Measurements from ENCODE around the gene AP2M1.

Gene AP2M1

GRCh38 chr3:184180165-184180564, 5.5 kb downstream of the AP2M1 start:
- DNase-seq (ENCODE audit: low spot score) = no peak

GRCh38 chr3:184181596-184181995, 6.9 kb downstream of the AP2M1 start:
- DNase-seq (ENCODE audit: low spot score) = no peak

DNA sequence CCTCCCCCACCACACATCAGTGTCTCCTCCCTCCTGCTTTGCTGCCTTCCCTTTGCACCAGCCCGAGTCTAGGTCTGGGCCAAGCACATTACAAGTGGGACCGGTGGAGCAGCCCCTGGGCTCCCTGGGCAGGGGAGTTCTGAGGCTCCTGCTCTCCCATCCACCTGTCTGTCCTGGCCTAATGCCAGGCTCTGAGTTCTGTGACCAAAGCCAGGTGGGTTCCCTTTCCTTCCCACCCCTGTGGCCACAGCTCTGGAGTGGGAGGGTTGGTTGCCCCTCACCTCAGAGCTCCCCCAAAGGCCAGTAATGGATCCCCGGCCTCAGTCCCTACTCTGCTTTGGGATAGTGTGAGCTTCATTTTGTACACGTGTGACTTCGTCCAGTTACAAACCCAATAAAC, 9.0 kb downstream of the AP2M1 start:
- no peak for DNase-seq (ENCODE audit: low spot score)

- no peak for DNase-seq (ENCODE audit: low spot score)
These were observed 10.0 kb downstream of the AP2M1 start for GRCh38 chr3:184184546-184185230.

GRCh38 chr3:184185461-184186183, 11.0 kb downstream of the AP2M1 start:
- DNase-seq (ENCODE audit: low spot score) = peak; percentile 99

DNA sequence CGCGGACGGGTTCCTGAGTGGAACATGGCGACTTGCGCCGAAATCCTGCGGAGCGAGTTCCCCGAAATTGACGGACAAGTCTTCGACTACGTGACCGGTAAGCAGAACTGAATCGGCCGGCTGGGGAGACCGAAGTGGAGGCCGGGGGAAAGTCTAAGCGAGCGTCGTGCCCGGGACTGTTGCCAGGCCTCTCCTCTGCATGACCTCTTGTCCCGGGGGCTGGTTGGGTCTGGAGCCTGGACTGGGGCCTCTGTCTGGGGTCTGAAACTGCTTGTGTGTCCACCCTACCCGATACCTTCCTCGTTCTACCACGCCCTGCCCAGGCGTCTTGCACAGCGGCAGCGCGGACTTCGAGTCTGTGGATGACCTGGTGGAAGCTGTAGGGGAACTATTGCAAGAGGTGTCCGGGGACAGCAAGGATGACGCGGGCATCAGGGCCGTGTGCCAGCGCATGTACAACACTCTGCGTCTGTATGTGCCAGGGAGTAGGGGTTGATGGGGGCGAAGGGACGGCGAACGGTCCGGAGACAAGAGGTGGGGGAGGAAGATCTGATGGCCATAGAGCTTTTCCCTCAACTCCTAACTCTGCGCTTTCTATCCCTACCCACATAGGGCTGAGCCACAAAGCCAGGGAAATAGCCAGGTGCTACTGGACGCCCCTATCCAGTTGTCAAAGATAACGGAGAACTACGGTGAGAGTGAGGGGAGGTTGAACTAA, 11.7 kb downstream of the AP2M1 start, which contains the start of gene ABCF3:
TSS of gene ABCF3 (plus strand) at position 16 of the 718 bp plus-strand sequence. CDS start at position 25, 9 bp downstream.
- DNase-seq (ENCODE audit: low spot score) = no peak

- DNase-seq (ENCODE audit: low spot score) = no peak
These were observed 12.2 kb downstream of the AP2M1 start for GRCh38 chr3:184186902-184187207.

DNA sequence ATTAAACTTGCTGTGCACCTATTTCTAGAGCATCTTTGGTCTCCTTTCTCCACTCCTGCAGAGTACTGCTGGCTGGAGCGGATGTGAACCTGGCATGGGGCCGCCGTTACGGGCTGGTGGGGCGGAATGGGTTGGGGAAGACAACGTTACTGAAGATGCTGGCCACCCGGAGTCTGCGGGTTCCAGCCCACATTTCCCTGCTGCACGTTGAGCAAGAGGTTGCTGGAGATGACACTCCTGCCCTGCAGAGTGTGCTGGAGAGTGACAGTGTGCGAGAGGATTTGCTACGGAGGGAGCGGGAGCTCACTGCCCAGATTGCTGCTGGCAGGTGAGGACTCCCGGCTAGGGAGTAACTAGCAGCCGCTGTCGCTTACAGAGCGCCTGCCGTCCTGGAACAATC, 13.4 kb downstream of the AP2M1 start:
- DNase-seq (ENCODE audit: low spot score) = no peak

DNA sequence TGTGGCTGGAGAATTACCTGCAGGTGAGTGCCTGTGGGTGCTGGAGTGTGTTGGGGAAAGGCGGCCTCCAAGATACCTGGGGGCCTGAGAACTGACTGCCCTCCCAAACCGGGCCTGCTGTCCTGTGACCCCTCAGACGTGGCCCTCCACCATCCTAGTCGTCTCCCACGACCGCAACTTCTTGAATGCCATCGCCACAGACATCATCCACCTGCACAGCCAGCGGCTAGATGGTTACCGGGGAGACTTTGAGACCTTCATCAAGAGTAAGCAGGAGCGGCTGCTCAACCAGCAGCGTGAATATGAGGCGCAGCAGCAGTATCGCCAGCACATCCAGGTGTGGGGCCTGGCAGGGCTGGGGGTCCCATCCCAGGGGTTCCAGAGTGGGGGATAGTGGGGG, 14.8 kb downstream of the AP2M1 start:
- no peak for DNase-seq (ENCODE audit: low spot score)

- no peak for DNase-seq (ENCODE audit: low spot score)
These were observed 18.2 kb downstream of the AP2M1 start for GRCh38 chr3:184192889-184193288.

- no peak for DNase-seq (ENCODE audit: low spot score)
These were observed 19.4 kb downstream of the AP2M1 start for GRCh38 chr3:184193991-184194539.

GRCh38 chr3:184196536-184196935, 21.9 kb downstream of the AP2M1 start:
- no peak for DNase-seq (ENCODE audit: low spot score)

- DNase-seq (ENCODE audit: low spot score) = no peak
These were observed 23.9 kb downstream of the AP2M1 start for GRCh38 chr3:184198509-184198908.

- DNase-seq (ENCODE audit: low spot score) = no peak
These were observed 26.2 kb downstream of the AP2M1 start for GRCh38 chr3:184200825-184201224.

DNA sequence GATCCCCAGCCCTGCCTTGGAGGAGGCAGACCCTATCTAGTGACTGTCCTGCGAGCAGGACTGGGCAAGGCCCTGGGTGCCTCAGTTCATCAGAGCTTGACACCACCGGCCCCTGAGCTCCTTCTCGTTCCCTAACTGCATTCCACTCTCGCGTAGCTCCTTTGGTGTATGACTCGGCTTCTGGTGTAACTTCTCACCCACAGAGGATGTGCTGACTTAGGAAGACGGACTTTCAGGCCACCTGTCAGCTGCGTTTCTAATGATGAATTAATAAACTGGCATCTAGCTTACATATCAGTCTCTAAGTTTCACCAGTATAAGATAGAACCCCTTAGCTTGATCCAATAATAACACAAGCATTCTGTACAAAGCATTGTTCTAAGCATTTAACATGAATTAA, 28.9 kb downstream of the AP2M1 start:
- DNase-seq (ENCODE audit: low spot score) = no peak

DNA sequence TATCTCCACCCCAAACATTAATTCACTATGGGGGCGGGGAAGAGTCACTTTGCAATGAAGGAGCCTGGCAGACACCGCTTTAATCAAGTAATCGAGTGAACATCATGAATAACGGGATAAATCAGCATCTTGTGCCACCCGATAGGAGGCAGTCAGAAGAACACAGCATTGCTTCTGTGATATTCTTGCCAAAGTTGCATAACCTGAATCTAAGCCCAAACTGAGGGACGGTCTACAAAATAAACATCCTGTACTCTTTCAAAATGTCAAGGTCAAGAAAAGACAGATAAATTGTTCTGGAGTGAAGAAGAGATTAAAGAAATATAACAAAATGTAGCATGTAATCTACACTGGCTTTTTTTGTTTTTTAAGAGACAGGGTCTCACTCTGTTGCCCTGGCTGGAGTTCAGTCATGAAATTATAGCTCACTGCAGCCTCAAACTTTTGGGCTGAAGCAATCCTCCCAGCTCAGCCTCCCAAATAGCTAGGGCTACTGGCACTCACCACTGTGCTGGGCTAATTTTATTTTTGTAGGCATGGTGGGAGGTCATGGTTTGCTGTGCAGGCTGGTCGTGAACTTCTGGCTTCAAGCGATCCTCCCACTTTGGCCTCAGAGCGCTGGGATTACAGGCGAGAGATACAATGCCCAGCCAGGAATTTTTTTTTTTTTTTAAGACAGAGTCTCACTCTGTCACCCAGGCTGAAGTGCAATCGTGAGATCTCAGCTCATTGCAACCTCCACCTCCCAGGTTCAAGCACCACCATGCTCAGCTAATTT, 34.7 kb downstream of the AP2M1 start:
- no peak for DNase-seq (ENCODE audit: low spot score)

DNA sequence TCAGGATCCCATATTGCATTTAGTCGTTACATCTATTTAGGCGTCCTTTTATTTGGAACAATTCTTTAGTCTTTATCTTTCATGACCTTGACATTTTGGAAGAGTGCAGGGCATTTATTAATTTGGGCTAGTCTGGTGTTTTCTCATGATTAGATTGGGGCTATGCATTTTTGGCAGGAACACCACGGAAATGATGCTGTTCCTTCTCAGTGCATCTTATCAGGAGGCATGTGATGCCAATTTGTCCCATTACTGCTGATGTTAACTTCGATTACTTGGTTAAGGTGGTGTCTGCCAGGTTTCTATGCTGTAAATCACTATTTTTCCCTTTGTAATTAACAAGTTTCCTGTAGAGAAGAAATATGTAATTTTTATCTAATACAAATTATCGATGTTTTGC, 36.6 kb downstream of the AP2M1 start:
- no peak for DNase-seq (ENCODE audit: low spot score)

DNA sequence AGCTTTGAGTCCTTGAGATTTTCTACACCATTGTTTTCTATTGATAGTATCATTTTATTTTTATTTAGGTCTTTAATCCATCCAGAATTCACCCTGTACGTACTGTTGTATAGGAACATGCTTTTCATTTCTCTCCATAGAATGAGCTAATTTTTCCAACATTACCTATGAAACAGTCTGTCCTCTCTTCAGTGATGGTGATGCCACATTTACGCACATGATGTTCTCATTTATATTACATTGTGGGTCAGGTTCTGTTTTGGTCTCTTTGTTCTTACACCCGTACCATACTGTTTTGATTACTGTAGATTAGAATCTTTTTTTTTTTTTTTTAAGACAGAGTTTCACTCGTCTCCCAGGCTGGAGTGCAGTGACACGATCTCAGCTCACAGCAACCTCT, 37.1 kb downstream of the AP2M1 start:
- DNase-seq (ENCODE audit: low spot score) = no peak

- DNase-seq (ENCODE audit: low spot score) = no peak
These were observed 44.2 kb downstream of the AP2M1 start for GRCh38 chr3:184218814-184219213.

GRCh38 chr3:184222521-184222920, 47.9 kb downstream of the AP2M1 start:
- no peak for DNase-seq (ENCODE audit: low spot score)

DNA sequence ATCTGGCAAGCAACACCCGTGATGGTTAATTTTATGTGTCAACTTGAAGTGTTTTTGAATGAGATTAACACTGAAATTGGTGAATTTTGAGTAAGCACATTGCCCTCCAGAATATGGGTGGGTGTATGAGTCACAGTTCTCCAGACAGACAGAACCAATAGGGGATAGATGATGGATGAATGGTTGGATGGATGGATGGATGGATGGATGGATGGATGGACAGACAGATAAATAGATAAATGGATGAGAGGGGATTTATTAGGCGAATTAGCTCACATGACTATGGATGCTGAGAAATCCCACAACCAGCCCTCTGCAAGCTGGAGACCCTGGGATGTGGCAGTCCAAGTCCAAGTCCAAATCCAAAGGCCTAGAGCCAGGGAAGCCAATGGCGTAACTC, 49.3 kb downstream of the AP2M1 start:
- DNase-seq (ENCODE audit: low spot score) = no peak

- DNase-seq (ENCODE audit: low spot score) = peak; percentile 30
These were observed 52.9 kb downstream of the AP2M1 start for GRCh38 chr3:184227481-184227935.

Data from LoVo (cell line).